ENCODE measurements around the gene RHBDF1. TPM values are rescaled to one million over a fixed set of nuclear protein-coding genes. Genes with fewer than 3 reads are reported as not detected.

RHBDF1 gene
- total RNA-seq, 4 donors from 2014 or later = 26.7 to 43.0 (median 30.2) TPM

DNA sequence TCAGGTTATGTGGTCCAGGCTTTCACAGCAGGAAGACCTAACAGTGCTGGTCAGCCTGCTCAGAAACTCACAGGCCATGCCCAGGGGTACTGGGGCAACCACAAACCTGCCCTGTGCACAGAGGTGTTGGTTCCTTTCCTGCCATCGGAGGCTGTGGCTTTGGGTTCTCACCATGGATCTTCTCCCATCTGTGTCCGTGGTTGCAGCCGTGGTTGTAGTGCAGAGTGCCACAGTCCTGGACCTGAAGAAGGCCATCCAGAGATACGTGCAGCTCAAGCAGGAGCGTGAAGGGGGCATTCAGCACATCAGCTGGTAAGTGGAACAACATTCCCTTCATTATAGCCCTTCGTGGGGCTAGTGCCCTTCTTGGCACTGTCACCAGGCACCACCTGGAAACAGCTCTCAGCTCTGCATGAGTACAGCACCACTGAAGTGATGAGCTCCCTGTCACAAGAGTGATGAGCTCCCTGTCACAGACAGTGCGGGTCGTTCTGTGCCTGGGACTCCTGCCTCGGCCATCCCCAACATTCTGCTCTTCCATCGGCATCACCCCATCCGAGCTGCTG is 16.8 kb downstream of the RHBDF1 start:
- Histone ChIP-seq H3K4me3 (no peak overlapping the region), H3K9me3 (no peaks in the 10 kb centered on the region), H3K27me3 (no peaks in the 10 kb centered on the region), H3K4me1 (peaks cover 7 to 42% (median 30%) of the 10 kb centered on the region in 4 donors), H3K27ac (replicated peaks in 1 of 4) (no peak overlapping the region), H3K36me3 (peaks cover 36 to 60% (median 58%) of the 10 kb centered on the region in 4 donors)
- intact Hi-C loops (cut with DNase I) = no loop called here
- 96% methylated on average over 3 of the region's 11 CpGs for WGBS
- TF ChIP-seq POLR2AphosphoS5 (IDR thresholded peaks at IDR 0.05) (no peak), POLR2A (IDR thresholded peaks at IDR 0.05; ENCODE audit: low read depth) (no peak), EP300 (IDR thresholded peaks at IDR 0.05) (no peak)
- TF ChIP-seq, protein P1, sequence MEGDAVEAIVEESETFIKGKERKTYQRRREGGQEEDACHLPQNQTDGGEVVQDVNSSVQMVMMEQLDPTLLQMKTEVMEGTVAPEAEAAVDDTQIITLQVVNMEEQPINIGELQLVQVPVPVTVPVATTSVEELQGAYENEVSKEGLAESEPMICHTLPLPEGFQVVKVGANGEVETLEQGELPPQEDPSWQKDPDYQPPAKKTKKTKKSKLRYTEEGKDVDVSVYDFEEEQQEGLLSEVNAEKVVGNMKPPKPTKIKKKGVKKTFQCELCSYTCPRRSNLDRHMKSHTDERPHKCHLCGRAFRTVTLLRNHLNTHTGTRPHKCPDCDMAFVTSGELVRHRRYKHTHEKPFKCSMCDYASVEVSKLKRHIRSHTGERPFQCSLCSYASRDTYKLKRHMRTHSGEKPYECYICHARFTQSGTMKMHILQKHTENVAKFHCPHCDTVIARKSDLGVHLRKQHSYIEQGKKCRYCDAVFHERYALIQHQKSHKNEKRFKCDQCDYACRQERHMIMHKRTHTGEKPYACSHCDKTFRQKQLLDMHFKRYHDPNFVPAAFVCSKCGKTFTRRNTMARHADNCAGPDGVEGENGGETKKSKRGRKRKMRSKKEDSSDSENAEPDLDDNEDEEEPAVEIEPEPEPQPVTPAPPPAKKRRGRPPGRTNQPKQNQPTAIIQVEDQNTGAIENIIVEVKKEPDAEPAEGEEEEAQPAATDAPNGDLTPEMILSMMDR (IDR thresholded peaks at IDR 0.05) = no peak
- DNase-seq (ENCODE audit: extremely low spot score) = no peak

DNA sequence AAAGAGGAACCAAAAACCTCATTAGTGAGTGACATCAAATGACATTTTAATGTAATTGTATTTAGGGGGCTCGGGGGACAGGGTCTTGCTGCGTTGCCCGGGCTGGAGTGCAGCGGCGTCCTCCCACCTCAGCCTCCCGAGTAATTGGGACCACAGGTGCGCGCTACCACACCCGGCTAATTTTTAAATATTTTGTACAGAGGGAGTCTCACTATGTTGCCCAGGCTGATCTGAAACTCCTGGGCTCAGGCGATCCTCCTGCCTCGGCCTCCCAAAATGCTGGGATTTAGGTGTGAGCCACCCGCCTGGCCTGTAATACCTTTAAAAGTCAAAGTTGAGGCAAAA is 18.2 kb downstream of the RHBDF1 start:
- H3K9me3 ChIP-seq = no peaks in the 10 kb centered on the region
- H3K4me3 ChIP-seq = peak overlapping the region; percentile 71 to 97 (median 87)
- peaks cover 30 to 56% (median 50%) of the 10 kb centered on the region in 4 donors for H3K36me3 ChIP-seq
- 55% methylated on average over 11 of the region's 12 CpGs for WGBS
- peaks cover 7 to 45% (median 30%) of the 10 kb centered on the region in 4 donors for H3K4me1 ChIP-seq
- TF ChIP-seq POLR2A (IDR thresholded peaks at IDR 0.05; ENCODE audit: low read depth) (no peak), EP300 (IDR thresholded peaks at IDR 0.05) (no peak), POLR2AphosphoS5 (IDR thresholded peaks at IDR 0.05) (no peak)
- TF ChIP-seq, protein P1 (IDR thresholded peaks at IDR 0.05) = no peak
- H3K27ac ChIP-seq (replicated peaks in 1 of 4) = peak overlapping the region; percentile 76 to 90 (median 79)
- DNase-seq (ENCODE audit: extremely low spot score) = no peak
- H3K27me3 ChIP-seq = no peaks in the 10 kb centered on the region
- intact Hi-C loops (cut with DNase I) = no loop called here

DNA sequence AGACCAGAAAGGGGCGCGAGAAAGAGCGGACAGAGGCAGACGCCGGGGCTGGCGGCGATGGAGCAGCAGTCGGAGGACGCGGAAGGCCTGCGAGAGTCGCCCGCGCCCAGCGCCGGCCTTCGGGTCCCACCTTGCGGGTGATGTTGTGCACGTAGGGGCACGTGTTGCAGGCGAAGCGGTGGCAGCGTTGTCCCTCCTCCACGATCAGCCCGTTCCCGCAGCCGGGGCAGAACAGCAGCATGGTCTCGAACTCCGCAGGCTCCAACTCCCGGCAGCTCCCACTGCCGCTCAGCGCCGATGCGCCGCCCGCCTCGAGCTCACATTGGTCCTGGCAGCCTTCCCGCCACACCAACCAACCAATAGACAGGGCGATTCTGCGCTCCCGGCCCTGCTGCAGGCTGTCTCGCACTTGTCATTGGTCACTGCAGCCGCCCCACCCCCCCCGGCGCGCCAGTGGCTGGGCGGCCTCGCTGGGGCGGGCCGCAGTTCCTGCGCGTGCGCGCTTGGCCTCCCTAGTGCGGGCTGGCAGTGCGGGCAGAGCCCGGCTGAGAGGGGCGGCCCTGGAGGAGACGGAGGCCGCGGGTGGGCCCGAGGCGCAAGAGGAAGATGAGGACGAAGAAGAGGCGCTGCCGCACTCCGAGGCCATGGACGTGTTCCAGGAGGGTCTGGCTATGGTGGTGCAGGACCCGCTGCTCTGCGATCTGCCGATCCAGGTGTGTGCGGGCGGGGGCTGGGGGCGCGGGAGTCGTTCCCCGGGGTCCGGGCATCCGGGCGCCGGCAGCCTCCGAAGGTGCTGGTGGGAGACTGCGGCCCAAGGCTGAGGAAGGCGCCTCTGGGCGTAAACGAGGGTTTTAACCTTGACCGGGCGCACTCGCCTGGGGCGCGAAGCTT is 18.8 kb downstream of the RHBDF1 start, which contains the start of the genes POLR3K and SNRNP25:
Gene POLR3K (minus strand): TSS at position 263 of the 891 bp plus-strand sequence. CDS start 22 bp downstream, at position 241.
Gene SNRNP25 (plus strand): TSS at position 483 of the 891 bp plus-strand sequence. CDS start 189 bp downstream, at position 672.
- intact Hi-C loops (cut with DNase I) = no loop called here
- Histone ChIP-seq H3K9me3 (no peaks in the 10 kb centered on the region), H3K27ac (replicated peaks in 1 of 4) (peak within 1 kb of the TSS; percentile 76 to 90 (median 84)), H3K4me3 (peak within 1 kb of the TSS; percentile 71 to 97 (median 87)), H3K36me3 (peaks cover 23 to 50% (median 44%) of the 10 kb centered on the region in 4 donors), H3K4me1 (peaks cover 7 to 45% (median 30%) of the 10 kb centered on the region in 4 donors), H3K27me3 (no peaks in the 10 kb centered on the region)
- TF ChIP-seq POLR2A (IDR thresholded peaks at IDR 0.05; ENCODE audit: low read depth) (peak; percentile 10), EP300 (IDR thresholded peaks at IDR 0.05) (no peak), POLR2AphosphoS5 (IDR thresholded peaks at IDR 0.05) (peak; percentile 77 to 89)
- TF ChIP-seq, protein P1 (IDR thresholded peaks at IDR 0.05) = no peak
- DNase-seq (ENCODE audit: extremely low spot score) = peak; percentile 99
- WGBS = under 1% methylated on average over 30 of the region's 91 CpGs

DNA sequence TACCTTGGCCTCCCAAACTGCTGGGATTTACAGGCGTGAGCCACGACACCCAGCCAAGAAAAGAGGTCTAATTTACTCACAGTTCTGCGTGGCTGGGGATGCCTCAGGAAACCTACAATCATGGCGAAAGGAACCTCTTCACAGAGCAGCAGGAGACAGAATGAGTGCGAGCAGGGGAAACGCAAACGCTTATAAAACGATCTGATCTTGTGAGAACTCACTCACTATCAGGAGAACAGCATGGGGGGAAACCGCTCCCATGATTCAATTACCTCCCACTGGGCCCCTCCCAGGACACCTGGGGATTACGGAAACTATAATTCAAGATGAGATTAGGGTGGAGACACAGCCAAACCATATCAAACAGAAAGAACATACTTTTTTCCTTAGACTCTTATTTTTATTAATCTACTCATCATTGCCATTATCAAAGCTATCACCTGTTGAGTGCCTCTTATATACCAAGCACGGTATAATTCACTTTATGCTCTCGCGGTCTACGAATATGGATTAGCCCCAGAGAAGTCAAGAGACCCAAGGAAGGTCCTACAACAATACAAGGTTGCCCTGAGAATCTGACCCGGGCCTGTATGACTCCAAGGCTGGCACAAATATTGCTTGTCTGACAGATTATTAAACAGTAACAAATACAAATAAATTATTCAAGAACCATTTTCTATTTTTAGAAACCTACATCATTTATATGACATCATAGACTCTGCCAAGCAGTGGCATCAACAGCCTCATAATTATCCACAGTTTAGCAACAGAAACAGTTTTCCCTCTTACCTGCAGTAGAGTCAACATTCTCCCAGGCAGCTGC is 21.5 kb downstream of the RHBDF1 start:
- DNase-seq (ENCODE audit: extremely low spot score) = no peak
- 96% methylated on average over 15 of the region's 15 CpGs for WGBS
- no peaks in the 10 kb centered on the region for H3K27me3 ChIP-seq

More for the DNA sequence above, 21.5 kb downstream of the RHBDF1 start:
- Histone ChIP-seq H3K27ac (replicated peaks in 1 of 4) (no peak overlapping the region), H3K9me3 (no peaks in the 10 kb centered on the region), H3K4me3 (no peak overlapping the region), H3K4me1 (peaks cover 7 to 39% (median 30%) of the 10 kb centered on the region in 4 donors), H3K36me3 (peaks cover 5 to 45% (median 36%) of the 10 kb centered on the region in 4 donors)
- TF ChIP-seq, protein P1 (IDR thresholded peaks at IDR 0.05) = no peak
- no peak for TF ChIP-seq POLR2AphosphoS5 (IDR thresholded peaks at IDR 0.05)
- no peak for TF ChIP-seq POLR2A (IDR thresholded peaks at IDR 0.05; ENCODE audit: low read depth)
- no peak for TF ChIP-seq EP300 (IDR thresholded peaks at IDR 0.05)
- intact Hi-C loops (cut with DNase I) = no loop called here

All from esophagus muscularis mucosa (tissue), 4 donors.